Ascending aorta (tissue), 2 donors: ENCODE data around the gene OR51A7. TPM values are rescaled to one million over a fixed set of nuclear protein-coding genes. Genes with fewer than 3 reads are reported as not detected.

Experiments
- DNase-seq, 2 donors: peaks; one replicate each; pipeline ENCODE4 v3.0.0-alpha.2; 2019; ENCODE audit warnings: low spot score in 2 of 2
- H3K27ac ChIP-seq, 2 donors: fragments of 200-600 bp; sonication (generic); one replicate each; pipeline ENCODE4 v1.5.1; 2016 to 2017; ENCODE audit warnings: mild to moderate bottlenecking in 1 of 2
- H3K27me3 ChIP-seq: fragments of 200-600 bp; sonication (generic); one replicate; pipeline ENCODE4 v1.5.1; 2017
- H3K36me3 ChIP-seq, 2 donors: fragments of 200-600 bp; sonication (generic); one replicate each; pipeline ENCODE4 v1.5.1; 2016
- H3K4me1 ChIP-seq, 2 donors: fragments of 200-600 bp; sonication (generic); one replicate each; pipeline ENCODE4 v1.5.1; 2016 to 2017; ENCODE audit warnings: mild to moderate bottlenecking in 1 of 2
- H3K4me3 ChIP-seq, 2 donors: fragments of 200-600 bp; sonication (generic); one replicate each; pipeline ENCODE4 v1.5.1; 2016 to 2017; ENCODE audit warnings: mild to moderate bottlenecking in 1 of 2
- H3K9me3 ChIP-seq, 2 donors: fragments of 200-600 bp; sonication (generic); one replicate each; pipeline ENCODE4 v1.5.1; 2016
- CTCF ChIP-seq, 3 experiments: fragments of 200-600 bp in 2 of 3; fragments of 450-650 bp in 1 of 3; sonication (generic) in 2 of 3; IDR thresholded peaks; one replicate each; pipeline ENCODE4 v1.5.1; 2016 to 2019; ENCODE audit warnings: antibody characterized with exemption in 3 of 3, mild to moderate bottlenecking in 1 of 3, moderate library complexity in 1 of 3
- intact Hi-C: fragments of 100-400 bp; cut with DNase I; formaldehyde crosslinking; loops from one replicate; pipeline ENCODE4 v1.15.1; 2023
- total RNA-seq: library from RNA; depleted of rRNA; stranded (reverse); fragments of >200 nt; gene quantifications from one replicate; pipeline ENCODE4 v1.1.0, GENCODE V29; 2016

OR51A7 gene
- total RNA-seq, 1 donor from 2014 or later, result not detected

- TF ChIP-seq CTCF (IDR thresholded peaks at IDR 0.05), result no peak
- no peak for DNase-seq
- Histone ChIP-seq H3K27me3 (no peaks in the 10 kb centered on the region), H3K4me3 (no peak overlapping the region), H3K9me3 (no peaks in the 10 kb centered on the region), H3K36me3 (no peaks in the 10 kb centered on the region), H3K4me1 (no peaks in the 10 kb centered on the region), H3K27ac (no peak overlapping the region)
- intact Hi-C loops, result no loop called here
Observed at GRCh38 chr11:4891996-4892640, 11.5 kb upstream of the OR51A7 start.

- no peak for DNase-seq
- intact Hi-C loops, result no loop called here
Observed at GRCh38 chr11:4916581-4916980, 13.0 kb downstream of the OR51A7 start.

DNA sequence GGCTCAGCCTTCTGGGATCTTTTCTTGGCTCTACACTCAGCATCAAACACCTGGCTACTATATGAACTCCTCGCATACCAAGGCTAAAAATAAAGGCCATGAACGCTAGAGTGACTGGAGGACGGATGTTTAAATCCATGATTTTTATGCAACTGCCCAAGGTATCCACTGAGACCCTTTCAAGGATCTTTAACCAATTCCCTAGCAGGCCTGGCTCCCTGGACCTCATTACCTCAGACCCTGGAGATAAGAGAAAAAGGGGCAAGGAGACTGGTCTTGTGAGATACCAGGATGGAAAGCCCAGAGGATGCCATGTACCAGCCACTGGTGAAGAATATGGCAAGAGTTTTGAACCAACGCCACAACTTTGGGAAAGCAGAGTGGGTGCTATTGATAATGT, 15.7 kb downstream of the OR51A7 start, which contains the start of gene OR51G2:
OR51G2 (minus strand) TSS at position 101 of the 400 bp plus-strand sequence. CDS start 3,687 bp downstream, outside the sequence.
- Histone ChIP-seq H3K4me3 (no peak within 1 kb of the TSS), H3K27ac (no peak within 1 kb of the TSS), H3K4me1 (no peaks in the 10 kb centered on the region), H3K27me3 (no peaks in the 10 kb centered on the region), H3K36me3 (no peaks in the 10 kb centered on the region), H3K9me3 (no peaks in the 10 kb centered on the region)
- TF ChIP-seq CTCF (IDR thresholded peaks at IDR 0.05), result no peak
- intact Hi-C loops, result no loop called here
- DNase-seq, result no peak

More at GRCh38 chr11:4916581-4916980, 13.0 kb downstream of the OR51A7 start:
- no peaks in the 10 kb centered on the region for H3K4me1 ChIP-seq
- no peak overlapping the region for H3K27ac ChIP-seq
- no peak overlapping the region for H3K4me3 ChIP-seq
- no peaks in the 10 kb centered on the region for H3K9me3 ChIP-seq
- no peaks in the 10 kb centered on the region for H3K27me3 ChIP-seq
- no peak for TF ChIP-seq CTCF (IDR thresholded peaks at IDR 0.05)
- H3K36me3 ChIP-seq, result no peaks in the 10 kb centered on the region

- H3K27ac ChIP-seq, result no peak overlapping the region
- intact Hi-C loops, result no loop called here
Observed at GRCh38 chr11:4921796-4922195, 18.2 kb downstream of the OR51A7 start.

GRCh38 chr11:4922304-4922703, 18.7 kb downstream of the OR51A7 start:
- no peak for DNase-seq
- no peak overlapping the region for H3K4me3 ChIP-seq
- H3K9me3 ChIP-seq, result no peaks in the 10 kb centered on the region
- no peaks in the 10 kb centered on the region for H3K36me3 ChIP-seq
- intact Hi-C loops, result no loop called here
- H3K27ac ChIP-seq, result no peak overlapping the region
- no peaks in the 10 kb centered on the region for H3K27me3 ChIP-seq
- no peaks in the 10 kb centered on the region for H3K4me1 ChIP-seq
- no peak for TF ChIP-seq CTCF (IDR thresholded peaks at IDR 0.05)

More at GRCh38 chr11:4921796-4922195, 18.2 kb downstream of the OR51A7 start:
- Histone ChIP-seq H3K4me3 (no peak overlapping the region), H3K9me3 (no peaks in the 10 kb centered on the region), H3K27me3 (no peaks in the 10 kb centered on the region), H3K4me1 (no peaks in the 10 kb centered on the region), H3K36me3 (no peaks in the 10 kb centered on the region)
- no peak for TF ChIP-seq CTCF (IDR thresholded peaks at IDR 0.05)
- no peak for DNase-seq
